GM21367 (cell line): ENCODE data around the gene NHS.

Experiments used
- ATAC-seq: cut with Tn5 transposase; IDR thresholded peaks from one replicate; pipeline ENCODE4 v1.9.1; 2021; ENCODE audit not compliant: unreplicated experiment

NHS gene

GRCh38 chrX:17656556-17656955 is 281.6 kb downstream of the NHS start:
- ATAC-seq, result no peak

- no peak for ATAC-seq
Observed at GRCh38 chrX:17662391-17662790, 287.4 kb downstream of the NHS start.

- ATAC-seq, result no peak
Observed at GRCh38 chrX:17668929-17669328, 293.9 kb downstream of the NHS start.

GRCh38 chrX:17669458-17669857 is 294.5 kb downstream of the NHS start:
- ATAC-seq, result no peak

- ATAC-seq, result no peak
Observed at GRCh38 chrX:17669891-17670290, 294.9 kb downstream of the NHS start.

GRCh38 chrX:17670874-17671273 is 295.9 kb downstream of the NHS start:
- no peak for ATAC-seq

- no peak for ATAC-seq
Observed at GRCh38 chrX:17674601-17675000, 299.6 kb downstream of the NHS start.

GRCh38 chrX:17679261-17679660 is 304.3 kb downstream of the NHS start:
- ATAC-seq, result no peak

GRCh38 chrX:17679820-17680219 is 304.8 kb downstream of the NHS start:
- ATAC-seq, result no peak

- ATAC-seq, result no peak
Observed at GRCh38 chrX:17680732-17681413, 305.9 kb downstream of the NHS start.

- ATAC-seq, result no peak
Observed at GRCh38 chrX:17682259-17682658, 307.3 kb downstream of the NHS start.

GRCh38 chrX:17685026-17685425 is 310.0 kb downstream of the NHS start:
- ATAC-seq, result no peak

GRCh38 chrX:17687648-17688047 is 312.6 kb downstream of the NHS start:
- no peak for ATAC-seq

- peak; percentile 73 for ATAC-seq
Observed at GRCh38 chrX:17689971-17690409, 315.0 kb downstream of the NHS start.

- ATAC-seq, result peak; percentile 44
Observed at GRCh38 chrX:17692709-17693346, 317.8 kb downstream of the NHS start.

- no peak for ATAC-seq
Observed at GRCh38 chrX:17697191-17697590, 322.2 kb downstream of the NHS start.

GRCh38 chrX:17700976-17701375 is 326.0 kb downstream of the NHS start:
- no peak for ATAC-seq

- no peak for ATAC-seq
Observed at GRCh38 chrX:17703201-17703600, 328.2 kb downstream of the NHS start.

GRCh38 chrX:17705211-17705610 is 330.2 kb downstream of the NHS start:
- ATAC-seq, result no peak

- no peak for ATAC-seq
Observed at GRCh38 chrX:17706676-17707075, 331.7 kb downstream of the NHS start.

- no peak for ATAC-seq
Observed at GRCh38 chrX:17707731-17708130, 332.7 kb downstream of the NHS start.

- no peak for ATAC-seq
Observed at GRCh38 chrX:17710871-17711301, 335.9 kb downstream of the NHS start.

GRCh38 chrX:17713288-17713687 is 338.3 kb downstream of the NHS start:
- no peak for ATAC-seq
